HepG2 (cell line): Measurements from ENCODE around the gene TMEM121. TPM values are rescaled to one million over a fixed set of nuclear protein-coding genes. Genes with fewer than 3 reads are reported as not detected.

Experiments used
- GTF2F1 ChIP-seq: fragments of 150-350 bp; IDR thresholded peaks from 2 replicates; pipeline ENCODE4 v1.6.1; 2014; ENCODE audit warnings: low read length
- HHEX ChIP-seq: IDR thresholded peaks from 2 replicates; pipeline ENCODE4 v1.6.1; 2016; ENCODE audit warnings: control low read depth
- KMT2A ChIP-seq: sonication (generic); formaldehyde crosslinking; IDR thresholded peaks from 2 replicates; pipeline ENCODE4 v1.4.0; 2020; ENCODE audit warnings: missing genetic modification reagents
- LCORL ChIP-seq, 2 experiments: fragments of 450-650 bp in 1 of 2; sonication (generic) in 1 of 2; formaldehyde crosslinking in 1 of 2; IDR thresholded peaks; 2 replicates each; pipeline versions ENCODE4 v1.5.0 to v1.6.1; 2017 to 2020; ENCODE audit warnings: antibody characterized with exemption in 1 of 2, missing genetic modification reagents in 1 of 2
- MYC ChIP-seq: sonication (generic); formaldehyde crosslinking; IDR thresholded peaks from 2 replicates; pipeline ENCODE4 v1.9.0; 2021; ENCODE audit warnings: missing genetic modification reagents, borderline replicate concordance
- PPARG ChIP-seq: conservative IDR thresholded peaks from 2 replicates; pipeline ENCODE4 v1.6.1; 2016; ENCODE audit warnings: missing biosample characterization, missing genetic modification reagents
- SAP130 ChIP-seq: IDR thresholded peaks from 2 replicates; pipeline ENCODE4 v1.6.1; 2016; ENCODE audit warnings: low read depth
- SOX5 ChIP-seq: IDR thresholded peaks from 2 replicates; pipeline ENCODE4 v1.6.1; 2016; ENCODE audit warnings: borderline replicate concordance
- YY1 ChIP-seq: IDR thresholded peaks from 2 replicates; pipeline ENCODE4 v1.6.1; 2011; ENCODE audit warnings: low read length, low read depth, moderate library complexity, mild to moderate bottlenecking; ENCODE audit not compliant: insufficient read depth, insufficient replicate concordance
- ZFP36L2 ChIP-seq: sonication (generic); formaldehyde crosslinking; IDR thresholded peaks from 2 replicates; pipeline ENCODE4 v1.4.0; 2020; ENCODE audit warnings: missing genetic modification reagents
- ZSCAN22 ChIP-seq: sonication (generic); formaldehyde crosslinking; IDR thresholded peaks from 2 replicates; pipeline ENCODE4 v1.4.0; 2020; ENCODE audit warnings: mild to moderate bottlenecking, missing genetic modification reagents
- polyA plus RNA-seq, 8 experiments: library from polyadenylated mRNA; depleted of rRNA in 3 of 8; stranded (reverse) in 7 of 8; unstranded in 1 of 8; fragments of >200 nt; fragmentation: Illumina TruSeq in 4 of 8; extraction: Trizol in 4 of 8; gene quantifications; 2 replicates each; pipeline versions ENCODE4 v1.2.1 to v1.2.3, GENCODE V29; 2011 to 2016; ENCODE audit warnings: low read depth in 4 of 8, missing spikeins in 1 of 8, mixed read lengths in 1 of 8; ENCODE audit not compliant: insufficient read depth in 1 of 8
- total RNA-seq, 5 experiments: library from RNA; depleted of rRNA; stranded (reverse); fragments of >200 nt; fragmentation: Illumina TruSeq; extraction: Trizol; gene quantifications; 2 replicates each; pipeline ENCODE4 v1.2.3, GENCODE V29; 2016; ENCODE audit warnings: low read depth in 1 of 5
- TF ChIP-seq, protein P1 (sequence below), 2 experiments: sonication (generic) in 1 of 2; formaldehyde crosslinking in 1 of 2; IDR thresholded peaks; 2 replicates each; pipeline versions ENCODE4 v1.6.1 to v1.9.0; 2014 to 2022; ENCODE audit warnings: antibody characterized with exemption in 1 of 2, borderline replicate concordance in 1 of 2, inconsistent platforms in 1 of 2, low read depth in 1 of 2, missing genetic modification reagents in 1 of 2
- TF ChIP-seq, protein P2 (sequence below): fragments of 450-650 bp; IDR thresholded peaks from 2 replicates; pipeline ENCODE4 v1.6.1; 2017
- TF ChIP-seq, protein P3 (sequence below): sonication (generic); formaldehyde crosslinking; IDR thresholded peaks from 2 replicates; pipeline ENCODE4 v1.4.0; 2020; ENCODE audit warnings: mild to moderate bottlenecking, missing genetic modification reagents
- TF ChIP-seq, protein P4 (sequence below): sonication (generic); formaldehyde crosslinking; conservative IDR thresholded peaks from 2 replicates; pipeline ENCODE4 v1.4.0; 2020; ENCODE audit warnings: mild to moderate bottlenecking, missing genetic modification reagents, moderate library complexity
- TF ChIP-seq, protein P5 (sequence below): sonication (generic); formaldehyde crosslinking; IDR thresholded peaks from 2 replicates; pipeline ENCODE4 v1.8.0; 2022; ENCODE audit warnings: low read depth, missing genetic modification reagents

TMEM121 gene
- total and polyA plus RNA-seq, 2 of the 13 experiments (the other 11 are each of a cell fraction or from before 2014, with no cell fraction given): 6.6 to 19.0 TPM

DNA sequence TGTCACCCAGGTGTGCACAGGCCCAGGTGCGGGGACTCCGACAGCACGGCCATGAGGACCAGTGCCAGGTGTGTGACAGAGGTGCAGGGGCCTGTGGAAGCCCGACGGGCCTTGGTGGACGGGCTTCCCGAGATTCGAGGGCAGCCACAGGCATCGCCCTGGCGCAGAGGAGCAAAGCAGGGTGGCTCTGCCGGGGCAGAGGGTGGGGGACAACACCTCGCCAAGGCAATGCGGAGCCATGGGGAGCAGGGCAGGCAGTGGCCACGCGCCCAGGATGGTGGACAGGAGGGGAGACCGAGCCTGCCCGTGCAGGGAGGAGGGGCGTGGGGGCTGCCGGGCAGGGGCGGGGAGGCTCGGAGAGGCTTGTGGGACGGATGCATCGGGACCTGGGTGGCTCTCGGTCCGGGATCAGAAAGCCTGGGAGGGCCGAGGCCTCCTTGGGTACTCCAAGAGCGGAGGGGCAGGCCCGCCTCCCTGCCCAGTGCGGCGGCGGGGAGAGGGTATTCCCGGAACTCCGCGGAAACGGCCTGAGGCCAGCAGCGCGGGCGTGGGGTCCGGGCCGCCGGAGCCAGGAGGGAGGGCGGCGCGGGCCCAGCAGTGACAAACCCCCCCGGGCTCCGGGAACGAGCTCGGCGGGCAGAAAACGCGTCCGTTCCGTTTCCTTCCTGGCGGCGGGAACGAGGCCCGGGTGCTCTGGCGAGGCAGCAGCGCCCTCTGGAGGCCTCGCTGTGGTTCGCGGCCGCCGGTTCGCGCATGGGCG, 1.6 kb downstream of the TMEM121 start (continued):
- TF ChIP-seq, protein P1, sequence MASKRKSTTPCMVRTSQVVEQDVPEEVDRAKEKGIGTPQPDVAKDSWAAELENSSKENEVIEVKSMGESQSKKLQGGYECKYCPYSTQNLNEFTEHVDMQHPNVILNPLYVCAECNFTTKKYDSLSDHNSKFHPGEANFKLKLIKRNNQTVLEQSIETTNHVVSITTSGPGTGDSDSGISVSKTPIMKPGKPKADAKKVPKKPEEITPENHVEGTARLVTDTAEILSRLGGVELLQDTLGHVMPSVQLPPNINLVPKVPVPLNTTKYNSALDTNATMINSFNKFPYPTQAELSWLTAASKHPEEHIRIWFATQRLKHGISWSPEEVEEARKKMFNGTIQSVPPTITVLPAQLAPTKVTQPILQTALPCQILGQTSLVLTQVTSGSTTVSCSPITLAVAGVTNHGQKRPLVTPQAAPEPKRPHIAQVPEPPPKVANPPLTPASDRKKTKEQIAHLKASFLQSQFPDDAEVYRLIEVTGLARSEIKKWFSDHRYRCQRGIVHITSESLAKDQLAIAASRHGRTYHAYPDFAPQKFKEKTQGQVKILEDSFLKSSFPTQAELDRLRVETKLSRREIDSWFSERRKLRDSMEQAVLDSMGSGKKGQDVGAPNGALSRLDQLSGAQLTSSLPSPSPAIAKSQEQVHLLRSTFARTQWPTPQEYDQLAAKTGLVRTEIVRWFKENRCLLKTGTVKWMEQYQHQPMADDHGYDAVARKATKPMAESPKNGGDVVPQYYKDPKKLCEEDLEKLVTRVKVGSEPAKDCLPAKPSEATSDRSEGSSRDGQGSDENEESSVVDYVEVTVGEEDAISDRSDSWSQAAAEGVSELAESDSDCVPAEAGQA (IDR thresholded peaks at IDR 0.05; ENCODE audit: low read depth): no peak
- TF ChIP-seq, protein P1 (CRISPR knock-in tag; IDR thresholded peaks at IDR 0.05; ENCODE audit: borderline replicate concordance): no peak
- TF ChIP-seq SOX5 (CRISPR knock-in tag) (peak; percentile 14; the same call in 1 of the 2 replicates), SAP130 (CRISPR knock-in tag) (peak; percentile 67; the same call in 1 of the 2 replicates), HHEX (CRISPR knock-in tag) (no peak), LCORL (IDR thresholded peaks at IDR 0.05) (no peak), LCORL (CRISPR knock-in tag; IDR thresholded peaks at IDR 0.05) (0 out of 2 replicates have a peak, but pooled peaks have one; percentile 49), GTF2F1 (no peak), KMT2A (no peak), PPARG (no peak), MYC (CRISPR knock-in tag) (peak; percentile 79; the same call in 1 of the 2 replicates), YY1 (peak; percentile 59), ZSCAN22 (no peak), ZFP36L2 (CRISPR knock-in tag) (no peak)
- TF ChIP-seq, protein P2, sequence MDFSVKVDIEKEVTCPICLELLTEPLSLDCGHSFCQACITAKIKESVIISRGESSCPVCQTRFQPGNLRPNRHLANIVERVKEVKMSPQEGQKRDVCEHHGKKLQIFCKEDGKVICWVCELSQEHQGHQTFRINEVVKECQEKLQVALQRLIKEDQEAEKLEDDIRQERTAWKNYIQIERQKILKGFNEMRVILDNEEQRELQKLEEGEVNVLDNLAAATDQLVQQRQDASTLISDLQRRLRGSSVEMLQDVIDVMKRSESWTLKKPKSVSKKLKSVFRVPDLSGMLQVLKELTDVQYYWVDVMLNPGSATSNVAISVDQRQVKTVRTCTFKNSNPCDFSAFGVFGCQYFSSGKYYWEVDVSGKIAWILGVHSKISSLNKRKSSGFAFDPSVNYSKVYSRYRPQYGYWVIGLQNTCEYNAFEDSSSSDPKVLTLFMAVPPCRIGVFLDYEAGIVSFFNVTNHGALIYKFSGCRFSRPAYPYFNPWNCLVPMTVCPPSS: no peak
- TF ChIP-seq, protein P3, sequence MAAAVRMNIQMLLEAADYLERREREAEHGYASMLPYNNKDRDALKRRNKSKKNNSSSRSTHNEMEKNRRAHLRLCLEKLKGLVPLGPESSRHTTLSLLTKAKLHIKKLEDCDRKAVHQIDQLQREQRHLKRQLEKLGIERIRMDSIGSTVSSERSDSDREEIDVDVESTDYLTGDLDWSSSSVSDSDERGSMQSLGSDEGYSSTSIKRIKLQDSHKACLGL (CRISPR knock-in tag): peak; percentile 30; the same call in 1 of the 2 replicates
- TF ChIP-seq, protein P4, sequence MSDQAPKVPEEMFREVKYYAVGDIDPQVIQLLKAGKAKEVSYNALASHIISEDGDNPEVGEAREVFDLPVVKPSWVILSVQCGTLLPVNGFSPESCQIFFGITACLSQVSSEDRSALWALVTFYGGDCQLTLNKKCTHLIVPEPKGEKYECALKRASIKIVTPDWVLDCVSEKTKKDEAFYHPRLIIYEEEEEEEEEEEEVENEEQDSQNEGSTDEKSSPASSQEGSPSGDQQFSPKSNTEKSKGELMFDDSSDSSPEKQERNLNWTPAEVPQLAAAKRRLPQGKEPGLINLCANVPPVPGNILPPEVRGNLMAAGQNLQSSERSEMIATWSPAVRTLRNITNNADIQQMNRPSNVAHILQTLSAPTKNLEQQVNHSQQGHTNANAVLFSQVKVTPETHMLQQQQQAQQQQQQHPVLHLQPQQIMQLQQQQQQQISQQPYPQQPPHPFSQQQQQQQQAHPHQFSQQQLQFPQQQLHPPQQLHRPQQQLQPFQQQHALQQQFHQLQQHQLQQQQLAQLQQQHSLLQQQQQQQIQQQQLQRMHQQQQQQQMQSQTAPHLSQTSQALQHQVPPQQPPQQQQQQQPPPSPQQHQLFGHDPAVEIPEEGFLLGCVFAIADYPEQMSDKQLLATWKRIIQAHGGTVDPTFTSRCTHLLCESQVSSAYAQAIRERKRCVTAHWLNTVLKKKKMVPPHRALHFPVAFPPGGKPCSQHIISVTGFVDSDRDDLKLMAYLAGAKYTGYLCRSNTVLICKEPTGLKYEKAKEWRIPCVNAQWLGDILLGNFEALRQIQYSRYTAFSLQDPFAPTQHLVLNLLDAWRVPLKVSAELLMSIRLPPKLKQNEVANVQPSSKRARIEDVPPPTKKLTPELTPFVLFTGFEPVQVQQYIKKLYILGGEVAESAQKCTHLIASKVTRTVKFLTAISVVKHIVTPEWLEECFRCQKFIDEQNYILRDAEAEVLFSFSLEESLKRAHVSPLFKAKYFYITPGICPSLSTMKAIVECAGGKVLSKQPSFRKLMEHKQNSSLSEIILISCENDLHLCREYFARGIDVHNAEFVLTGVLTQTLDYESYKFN (CRISPR knock-in tag): no peak
- TF ChIP-seq, protein P5, sequence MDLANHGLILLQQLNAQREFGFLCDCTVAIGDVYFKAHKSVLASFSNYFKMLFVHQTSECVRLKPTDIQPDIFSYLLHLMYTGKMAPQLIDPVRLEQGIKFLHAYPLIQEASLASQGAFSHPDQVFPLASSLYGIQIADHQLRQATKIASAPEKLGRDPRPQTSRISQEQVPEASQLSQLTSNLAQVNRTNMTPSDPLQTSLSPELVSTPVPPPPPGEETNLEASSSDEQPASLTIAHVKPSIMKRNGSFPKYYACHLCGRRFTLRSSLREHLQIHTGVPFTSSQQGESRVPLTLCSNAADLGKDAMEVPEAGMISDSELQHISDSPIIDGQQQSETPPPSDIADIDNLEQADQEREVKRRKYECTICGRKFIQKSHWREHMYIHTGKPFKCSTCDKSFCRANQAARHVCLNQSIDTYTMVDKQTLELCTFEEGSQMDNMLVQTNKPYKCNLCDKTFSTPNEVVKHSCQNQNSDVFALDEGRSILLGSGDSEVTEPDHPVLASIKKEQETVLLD: no peak
